Neural cell (in vitro differentiated cells): ENCODE measurements around the gene CTR9.

Experiments used
- CTCF ChIP-seq: fragments of 450-650 bp; IDR thresholded peaks from 2 replicates; pipeline ENCODE4 v1.5.1; 2014; ENCODE audit warnings: antibody characterized with exemption, mild to moderate bottlenecking, moderate library complexity; ENCODE audit not compliant: poor library complexity, severe bottlenecking
- EZH2 ChIP-seq: fragments of 200-600, 300-800 bp; shearing (Covaris generic), sonication (generic); IDR thresholded peaks from 2 replicates; pipeline ENCODE4 v1.6.1; 2014; ENCODE audit warnings: antibody characterized with exemption, low read length, borderline replicate concordance, mild to moderate bottlenecking; ENCODE audit not compliant: insufficient read depth, poor library complexity, severe bottlenecking

- TF ChIP-seq CTCF = no peak
- TF ChIP-seq EZH2 = no peak
Measured at GRCh38 chr11:10793470-10794255, 42.6 kb downstream of the CTR9 start.
